Subcutaneous adipose tissue (tissue), 4 donors: ENCODE data around the gene MRTFB. TPM values are rescaled to one million over a fixed set of nuclear protein-coding genes. Genes with fewer than 3 reads are reported as not detected.

Experiments used
- CTCF ChIP-seq: fragments of 450-650 bp; IDR thresholded peaks from one replicate; pipeline ENCODE4 v1.5.1; 2016; ENCODE audit warnings: low read depth, mild to moderate bottlenecking, control low read depth, antibody characterized with exemption, moderate library complexity
- total RNA-seq, 4 donors: library from RNA; depleted of rRNA; stranded (reverse); fragments of >200 nt; gene quantifications; one replicate each; pipeline ENCODE4 v1.1.0, GENCODE V29; 2016

The MRTFB gene
- total RNA-seq, 4 donors from 2014 or later = 48.1 to 92.1 (median 66.9) TPM

DNA sequence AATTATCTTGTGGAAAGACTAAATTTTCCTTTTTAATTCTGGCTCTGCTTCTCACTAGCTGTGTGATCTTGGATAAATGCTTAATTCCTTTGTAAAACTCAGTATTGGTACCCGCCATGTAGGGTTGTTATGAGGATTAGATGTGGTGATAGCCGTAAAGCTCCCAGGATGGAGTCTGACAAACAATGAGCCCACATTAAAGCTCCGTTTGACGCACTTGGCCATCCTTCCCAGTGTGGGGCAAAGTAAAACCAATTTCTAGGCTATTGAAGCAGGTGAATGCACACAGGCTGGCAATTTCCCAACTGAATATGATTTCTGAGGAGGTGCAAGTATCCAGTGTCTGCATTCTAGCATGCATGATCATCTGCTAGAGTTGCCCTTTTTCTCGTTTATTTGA lies 123.6 kb downstream of the MRTFB start:
- TF ChIP-seq CTCF = no peak

DNA sequence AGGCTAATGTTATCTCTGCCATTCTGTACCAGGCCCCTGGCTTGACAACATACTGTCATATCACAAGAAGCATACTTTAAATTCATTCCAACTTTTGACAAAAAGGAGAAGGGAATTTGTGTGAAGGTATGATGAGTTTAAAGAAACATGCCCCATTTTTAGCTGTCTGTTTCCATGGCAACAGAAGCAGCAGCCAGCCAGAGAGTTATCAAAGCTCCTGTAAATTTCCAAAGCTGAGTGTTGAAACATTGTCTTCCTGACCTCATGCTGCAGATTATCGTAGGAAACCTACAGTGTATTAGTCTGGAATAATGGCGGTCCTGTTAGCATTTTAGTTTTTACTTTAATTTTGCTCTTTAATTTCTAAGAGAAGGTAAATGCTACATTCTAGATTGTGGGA lies 124.9 kb downstream of the MRTFB start:
- no peak for TF ChIP-seq CTCF

DNA sequence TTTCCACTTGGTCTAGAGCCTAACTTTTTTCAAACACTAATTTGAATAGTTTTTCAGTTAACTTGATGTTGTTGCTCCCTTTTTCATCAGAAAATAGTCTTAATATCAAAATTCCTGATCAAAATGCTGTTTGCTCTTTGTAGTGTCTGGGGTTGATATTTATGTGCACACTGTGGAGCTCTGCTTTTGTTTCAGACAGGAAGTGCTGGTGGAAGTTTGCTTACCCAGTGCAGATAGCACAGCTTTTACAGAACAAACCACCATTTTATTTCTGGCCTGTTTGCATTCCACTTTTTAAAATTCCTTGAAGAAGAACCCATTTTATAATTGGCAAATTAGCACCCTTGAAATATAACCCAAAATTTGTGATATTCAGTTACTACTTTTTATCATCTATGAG lies 125.4 kb downstream of the MRTFB start:
- no peak for TF ChIP-seq CTCF

DNA sequence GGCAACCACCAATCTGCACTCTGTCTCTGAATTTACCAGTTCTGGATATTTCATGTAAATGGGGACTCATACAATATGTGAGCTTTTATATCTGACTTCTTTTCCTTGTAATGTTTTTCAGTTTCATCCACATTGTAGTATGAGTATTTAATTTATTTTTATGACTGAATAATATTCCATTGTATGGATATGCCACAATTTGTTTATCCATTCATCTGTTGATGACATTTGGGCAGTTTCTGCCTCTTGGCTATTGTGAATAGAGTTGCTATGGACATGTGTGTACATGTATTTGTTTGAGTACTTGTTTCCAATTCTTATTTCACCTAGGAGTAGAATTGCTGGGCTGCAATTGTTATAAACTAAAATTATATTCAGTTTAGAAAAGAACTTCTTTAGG lies 126.9 kb downstream of the MRTFB start:
- no peak for TF ChIP-seq CTCF

GRCh38 chr16:14198572-14198971 lies 127.5 kb downstream of the MRTFB start:
- TF ChIP-seq CTCF = no peak

DNA sequence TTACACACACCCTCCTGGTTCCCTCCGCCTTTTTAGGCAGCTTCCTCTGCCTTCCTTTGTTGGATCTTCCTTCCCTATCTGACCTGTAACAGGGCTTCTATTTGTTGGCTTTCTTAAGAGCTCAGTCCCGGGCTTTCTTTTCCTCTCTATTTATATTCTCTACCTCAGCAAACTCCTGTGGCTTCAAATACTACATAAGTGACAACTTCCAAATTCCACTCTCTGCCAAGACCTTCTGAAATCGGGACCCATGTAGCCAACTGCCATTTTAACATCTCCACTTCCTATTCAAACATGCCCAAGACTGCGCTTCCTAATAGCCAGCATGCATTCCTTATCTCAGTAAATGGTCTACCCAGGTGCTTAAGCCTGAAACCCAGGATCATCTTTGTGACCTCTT lies 128.1 kb downstream of the MRTFB start:
- no peak for TF ChIP-seq CTCF

DNA sequence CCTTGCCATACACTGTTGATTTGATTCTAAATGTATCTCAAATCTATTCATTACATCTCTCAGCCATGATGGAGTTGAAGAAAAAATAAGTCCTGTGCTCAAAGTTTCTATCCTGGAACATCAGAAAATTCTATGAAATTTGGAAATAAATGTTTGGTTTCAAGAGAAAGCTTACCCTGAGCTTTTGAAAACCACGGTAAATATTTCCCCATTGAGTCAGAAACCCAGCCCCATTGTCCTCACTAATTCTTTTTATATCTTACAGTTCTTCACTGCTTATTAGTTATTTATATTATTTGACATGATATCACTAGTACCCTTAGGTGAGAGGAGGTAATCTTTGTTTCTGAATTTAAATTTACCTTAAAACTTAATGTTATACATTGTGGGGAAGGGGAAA lies 128.5 kb downstream of the MRTFB start:
- TF ChIP-seq CTCF = no peak

- TF ChIP-seq CTCF = no peak
These were observed 131.0 kb downstream of the MRTFB start for GRCh38 chr16:14202095-14202494.
